Esophagus muscularis mucosa (tissue), 4 donors: ENCODE results near the gene PCGF1. TPM values are rescaled to one million over a fixed set of nuclear protein-coding genes. Genes with fewer than 3 reads are reported as not detected.
A peak's percentile ranks its signal among the peaks of the same experiment; 100 is the strongest.
"Not testable (repeated sequence)": the region's sequence is repeated elsewhere in the genome, so short reads cannot be mapped to it uniquely, and the experiment has no call there.

Experiments used
- DNase-seq: peaks from one replicate; pipeline ENCODE4 v3.0.0-alpha.2; 2017; ENCODE audit errors: extremely low spot score
- H3K27ac ChIP-seq, 4 donors: fragments of 200-600 bp; sonication (generic); replicated peaks in 1 of 4; 1 replicate in 3 of 4; 2 replicates in 1 of 4; pipeline ENCODE4 v1.5.1; 2016 to 2019; ENCODE audit warnings: mild to moderate bottlenecking in 1 of 4
- H3K27me3 ChIP-seq, 4 donors: fragments of 200-600 bp; sonication (generic); one replicate each; pipeline versions ENCODE4 v1.5.1 to v1.6.0; 2016 to 2019
- H3K36me3 ChIP-seq, 4 donors: fragments of 200-600 bp; sonication (generic); one replicate each; pipeline ENCODE4 v1.5.1; 2016 to 2019
- H3K4me1 ChIP-seq, 4 donors: fragments of 200-600 bp; sonication (generic); one replicate each; pipeline ENCODE4 v1.5.1; 2016 to 2019
- H3K4me3 ChIP-seq, 4 donors: fragments of 200-600 bp; sonication (generic); 1 replicate in 2 of 4; 2 replicates in 2 of 4; pipeline ENCODE4 v1.5.1; 2016 to 2019; ENCODE audit warnings: mild to moderate bottlenecking in 4 of 4, moderate library complexity in 1 of 4
- H3K9me3 ChIP-seq, 4 donors: fragments of 200-600 bp; sonication (generic); 1 replicate in 3 of 4; 2 replicates in 1 of 4; pipeline ENCODE4 v1.5.1; 2016 to 2019
- CTCF ChIP-seq, 3 experiments: fragments of 200-600 bp in 2 of 3; fragments of 450-650 bp in 1 of 3; sonication (generic) in 2 of 3; IDR thresholded peaks; one replicate each; pipeline ENCODE4 v1.5.1; 2017 to 2019; ENCODE audit warnings: antibody characterized with exemption in 3 of 3, mild to moderate bottlenecking in 2 of 3, moderate library complexity in 1 of 3
- EP300 ChIP-seq: sonication (generic); formaldehyde crosslinking; IDR thresholded peaks from one replicate; pipeline ENCODE4 v1.6.1; 2017; ENCODE audit warnings: antibody characterized with exemption
- POLR2A ChIP-seq: fragments of 450-650 bp; IDR thresholded peaks from one replicate; pipeline ENCODE4 v1.6.1; 2017; ENCODE audit warnings: antibody characterized with exemption, moderate library complexity, mild to moderate bottlenecking, low read depth
- POLR2AphosphoS5 ChIP-seq, 2 donors: sonication (generic); formaldehyde crosslinking; IDR thresholded peaks; one replicate each; pipeline ENCODE4 v1.6.1; 2017; ENCODE audit warnings: antibody characterized with exemption in 2 of 2
- WGBS: methylation state at CpG from one replicate; pipeline ENCODE4 v1.1.5; 2018; 5-methylcytosine and 5-hydroxymethylcytosine counted together
- intact Hi-C: fragments of 100-400 bp; cut with DNase I; formaldehyde crosslinking; loops from one replicate; pipeline ENCODE4 v1.15.1; 2023
- total RNA-seq, 4 donors: library from RNA; depleted of rRNA; stranded (reverse); fragments of >200 nt; gene quantifications; one replicate each; pipeline versions ENCODE4 v1.1.0 to v1.2.1, GENCODE V29; 2016

Gene PCGF1
- total RNA-seq, 4 donors from 2014 or later = 11.3 to 14.1 (median 12.7) TPM

DNA sequence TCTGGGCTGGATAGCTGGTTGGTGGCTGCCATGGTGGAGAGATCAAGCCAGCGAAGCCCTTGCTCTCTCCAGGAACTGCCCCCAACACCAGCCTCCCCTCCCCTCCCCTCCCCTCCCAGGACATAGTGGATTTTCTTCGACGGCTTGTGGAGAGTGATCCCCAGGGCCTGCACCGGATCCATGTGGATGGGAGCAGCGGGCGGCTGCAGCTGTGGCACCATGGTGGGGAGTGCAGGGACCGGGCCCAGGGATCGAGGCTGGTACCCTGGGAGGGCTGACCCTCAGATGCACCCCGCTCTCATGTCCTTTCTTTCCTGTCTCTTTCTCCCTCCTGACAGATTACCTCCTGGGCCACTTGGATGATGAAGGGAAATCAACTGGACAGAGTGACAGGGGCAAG, 17.6 kb downstream of the PCGF1 start:
- Histone ChIP-seq H3K27ac (no peak overlapping the region), H3K4me3 (no peak overlapping the region), H3K4me1 (no peaks in the 10 kb centered on the region), H3K9me3 (no peaks in the 10 kb centered on the region), H3K36me3 (peaks cover 36 to 97% (median 84%) of the 10 kb centered on the region in 4 donors), H3K27me3 (no peaks in the 10 kb centered on the region)
- intact Hi-C loops = loop anchor here (5.0 kb wide), 1 partner anchor 37 kb away; the partner anchor contains the start of genes AUP1, DQX1 and HTRA2
- 97% methylated on average over 9 of the region's 9 CpGs for WGBS
- no peak for DNase-seq
- no peak for TF ChIP-seq POLR2A
- TF ChIP-seq EP300 = no peak
- TF ChIP-seq POLR2AphosphoS5 (IDR thresholded peaks at IDR 0.05) = no peak
- TF ChIP-seq CTCF (IDR thresholded peaks at IDR 0.05) = no peak

DNA sequence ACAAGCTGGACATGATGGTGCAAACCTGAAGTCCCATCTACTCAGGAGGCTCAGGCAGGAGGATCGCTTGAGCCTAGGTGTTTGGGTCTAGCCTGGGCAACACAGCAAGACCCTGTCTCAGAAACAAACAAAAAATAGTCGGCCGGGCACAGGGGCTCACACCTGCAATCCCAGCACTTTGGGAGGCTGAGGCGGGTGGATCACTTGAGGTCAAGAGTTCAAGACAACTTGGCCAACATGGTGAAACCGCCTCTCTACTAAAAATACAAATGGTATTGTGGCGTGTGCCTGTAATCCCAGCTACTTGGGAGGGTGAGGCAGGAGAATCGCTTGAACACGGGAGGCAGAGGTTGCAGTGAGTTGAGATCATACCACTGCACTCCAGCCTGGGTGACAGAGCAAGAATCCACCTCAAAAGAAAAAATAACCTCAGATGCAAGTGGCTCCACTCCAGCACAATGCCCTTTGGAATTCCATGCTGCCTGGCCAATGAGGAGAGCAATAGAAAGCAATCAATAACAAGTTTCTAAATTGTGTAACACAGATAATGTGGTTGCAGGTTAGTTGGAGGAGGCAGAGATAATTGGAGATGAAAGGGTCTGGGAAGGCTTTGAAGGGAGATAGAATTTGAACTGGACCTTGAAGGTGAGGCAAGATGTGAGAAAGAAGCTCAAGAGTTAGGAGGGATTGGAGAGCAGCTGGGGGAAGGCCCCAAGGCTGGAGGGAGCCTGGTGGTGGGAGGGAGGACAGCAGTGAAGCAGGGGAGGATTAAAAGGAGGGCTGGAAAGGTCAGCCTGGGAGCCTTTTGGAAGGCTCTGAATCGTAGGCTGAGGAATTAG, 18.6 kb downstream of the PCGF1 start:
- no peak for DNase-seq
- Histone ChIP-seq H3K4me1 (peaks cover 5 to 8% (median 6%) of the 10 kb centered on the region in 4 donors), H3K4me3 (no peak overlapping the region), H3K27me3 (no peaks in the 10 kb centered on the region), H3K36me3 (peaks cover 36 to 96% (median 79%) of the 10 kb centered on the region in 4 donors), H3K27ac (no peak overlapping the region), H3K9me3 (no peaks in the 10 kb centered on the region)
- TF ChIP-seq CTCF (IDR thresholded peaks at IDR 0.05) = no peak
- no peak for TF ChIP-seq POLR2AphosphoS5 (IDR thresholded peaks at IDR 0.05)
- no peak for TF ChIP-seq POLR2A
- no peak for TF ChIP-seq EP300
- WGBS = 95% methylated on average over 9 of the region's 9 CpGs
- intact Hi-C loops = loop anchor here (5.0 kb wide), 1 partner anchor 38 kb away; the partner anchor contains the start of genes AUP1, DQX1 and HTRA2

DNA sequence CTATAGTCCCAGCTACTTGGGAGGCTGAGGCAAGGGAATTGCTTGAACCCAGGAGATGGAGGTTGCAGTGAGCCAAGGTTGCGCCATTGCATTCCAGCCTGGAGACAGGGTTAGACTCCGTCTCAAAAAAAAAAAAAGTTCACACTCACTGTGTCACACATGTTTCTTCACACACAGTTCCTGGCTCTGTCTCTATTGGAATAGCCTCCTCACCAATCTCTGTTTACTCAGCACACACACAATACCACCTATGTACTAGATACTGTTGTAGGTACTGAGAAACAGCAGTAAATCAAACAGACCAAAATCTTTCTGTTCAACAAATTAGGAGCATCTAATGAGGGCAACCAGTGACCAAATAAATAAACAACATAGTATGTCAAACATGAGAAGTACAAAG, 21.4 kb downstream of the PCGF1 start:
- intact Hi-C loops = loop anchor here (5.0 kb wide), 1 partner anchor 41 kb away; the partner anchor contains the start of genes AUP1, DQX1 and HTRA2
- DNase-seq = no peak
- Histone ChIP-seq H3K27ac (no peak overlapping the region), H3K4me1 (peaks cover 20 to 26% (median 25%) of the 10 kb centered on the region in 4 donors), H3K36me3 (peaks cover 11 to 69% (median 53%) of the 10 kb centered on the region in 4 donors), H3K27me3 (no peaks in the 10 kb centered on the region), H3K4me3 (no peak overlapping the region), H3K9me3 (no peaks in the 10 kb centered on the region)
- TF ChIP-seq POLR2A = no peak
- no peak for TF ChIP-seq EP300
- no peak for TF ChIP-seq CTCF (IDR thresholded peaks at IDR 0.05)
- no peak for TF ChIP-seq POLR2AphosphoS5 (IDR thresholded peaks at IDR 0.05)
- 88% methylated on average over 2 of the region's 2 CpGs for WGBS

DNA sequence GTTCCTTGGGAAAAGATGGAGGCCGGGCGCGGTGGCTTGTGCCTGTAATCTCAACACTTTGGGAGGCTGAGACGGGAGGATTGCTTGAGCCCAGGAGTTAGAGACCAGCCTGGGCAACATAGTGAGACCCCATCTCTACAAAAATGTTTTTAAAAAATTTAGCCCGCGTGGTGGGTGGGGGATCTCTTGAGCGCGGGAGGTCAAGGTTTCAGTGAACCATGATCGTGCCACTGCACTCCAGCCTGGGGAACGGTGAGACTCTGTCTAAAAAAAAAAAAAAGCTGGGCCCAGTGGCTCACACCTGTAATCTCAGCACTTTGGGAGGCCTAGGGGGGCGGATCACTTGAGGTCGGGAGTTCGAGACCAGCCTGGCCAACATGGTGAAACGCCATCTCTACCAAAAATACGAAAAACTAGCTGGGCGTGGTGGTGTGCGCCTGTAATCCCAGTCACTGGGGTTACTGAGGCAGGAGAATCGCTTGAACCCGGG, 23.8 kb downstream of the PCGF1 start:
- Histone ChIP-seq H3K36me3 (peaks cover 6 to 69% (median 57%) of the 10 kb centered on the region in 4 donors), H3K4me3 (peak overlapping the region; percentile 89 to 99 (median 92)), H3K4me1 (peaks cover 26 to 44% (median 39%) of the 10 kb centered on the region in 4 donors), H3K27ac (peak overlapping the region in 3 of 4 donors; percentile 85 to 91 (median 86))
- H3K27me3 ChIP-seq, H3K9me3 ChIP-seq, DNase-seq: not testable (repeated sequence)
- 81% methylated on average over 19 of the region's 19 CpGs for WGBS
- intact Hi-C loops = loop anchor here (1.0 kb wide), 2 partner anchors 71 to 104 kb away; partner anchors contain the start of gene DOK1
